ENCODE data around the gene KLHL36.
A peak's percentile ranks its signal among the peaks of the same experiment; 100 is the strongest.
"Not testable (repeated sequence)": the region's sequence is repeated elsewhere in the genome, so short reads cannot be mapped to it uniquely, and the experiment has no call there.

KLHL36 gene

GRCh38 chr16:84614968-84615813 is 33.1 kb upstream of the KLHL36 start:
- no peak for DNase-seq

GRCh38 chr16:84616515-84616914 is 31.8 kb upstream of the KLHL36 start:
- DNase-seq: no peak

GRCh38 chr16:84617041-84617790 is 31.1 kb upstream of the KLHL36 start:
- peak; percentile 83 for DNase-seq

- peak; percentile 59 for DNase-seq
These were observed 30.3 kb upstream of the KLHL36 start, which contains the start of gene COTL1 for GRCh38 chr16:84617791-84618580. Gene COTL1 (minus strand): TSS chr16:84618078. CDS start chr16:84617914, 164 bp downstream.

GRCh38 chr16:84618581-84619460 is 29.5 kb upstream of the KLHL36 start:
- DNase-seq: no peak

- DNase-seq: not testable (repeated sequence)
These were observed 27.4 kb upstream of the KLHL36 start for GRCh38 chr16:84620913-84621312.

- DNase-seq: no peak
These were observed 22.8 kb upstream of the KLHL36 start for GRCh38 chr16:84625556-84625955.

GRCh38 chr16:84628226-84628731 is 20.0 kb upstream of the KLHL36 start:
- no peak for DNase-seq

- DNase-seq: no peak
These were observed 18.7 kb upstream of the KLHL36 start for GRCh38 chr16:84629580-84629979.

- DNase-seq: no peak
These were observed 18.3 kb upstream of the KLHL36 start for GRCh38 chr16:84630009-84630408.

GRCh38 chr16:84630446-84631152 is 17.7 kb upstream of the KLHL36 start:
- DNase-seq: no peak

- DNase-seq: no peak
These were observed 17.2 kb upstream of the KLHL36 start for GRCh38 chr16:84631153-84631466.

GRCh38 chr16:84631886-84632285 is 16.4 kb upstream of the KLHL36 start:
- no peak for DNase-seq

GRCh38 chr16:84632862-84633261 is 15.4 kb upstream of the KLHL36 start:
- DNase-seq: not testable (repeated sequence)

- peak; percentile 34 for DNase-seq
These were observed 14.7 kb upstream of the KLHL36 start for GRCh38 chr16:84633622-84634021.

GRCh38 chr16:84635702-84636101 is 12.6 kb upstream of the KLHL36 start:
- DNase-seq: no peak

- DNase-seq: no peak
These were observed 10.6 kb upstream of the KLHL36 start for GRCh38 chr16:84637709-84638108.

GRCh38 chr16:84638231-84638806 is 10.0 kb upstream of the KLHL36 start:
- no peak for DNase-seq

GRCh38 chr16:84640145-84640544 is 8.2 kb upstream of the KLHL36 start:
- no peak for DNase-seq

GRCh38 chr16:84641643-84642358 is 6.5 kb upstream of the KLHL36 start:
- no peak for DNase-seq
